Upper lobe of right lung (tissue), 1 donor: ENCODE results near the gene CCT8. TPM values are rescaled to one million over a fixed set of nuclear protein-coding genes. Genes with fewer than 3 reads are reported as not detected.

Experiments used
- ATAC-seq: fragments of 200-7000 bp; cut with Tn5 transposase; one replicate; pipeline ENCODE4 v1.9.1; 2020; ENCODE audit warnings: mild to moderate bottlenecking, moderate library complexity
- DNase-seq: peaks from one replicate; pipeline ENCODE4 v3.0.0-alpha.2; 2020
- H3K27ac ChIP-seq: fragments of 200-600 bp; one replicate; pipeline ENCODE4 v1.8.0; 2022
- H3K27me3 ChIP-seq: fragments of 200-600 bp; one replicate; pipeline ENCODE4 v1.8.0; 2022; ENCODE audit warnings: mild to moderate bottlenecking
- H3K36me3 ChIP-seq: fragments of 200-600 bp; one replicate; pipeline ENCODE4 v1.8.0; 2022
- H3K4me1 ChIP-seq: fragments of 200-600 bp; one replicate; pipeline ENCODE4 v1.8.0; 2022
- H3K4me3 ChIP-seq: fragments of 200-600 bp; one replicate; pipeline ENCODE4 v1.8.0; 2022; ENCODE audit warnings: mild to moderate bottlenecking
- H3K9me3 ChIP-seq: fragments of 200-600 bp; one replicate; pipeline ENCODE4 v1.8.0; 2022
- CTCF ChIP-seq: fragments of 200-600 bp; IDR thresholded peaks from one replicate; pipeline ENCODE4 v1.8.0; 2022; ENCODE audit warnings: antibody characterized with exemption
- intact Hi-C: fragments of 100-400 bp; cut with DNase I; formaldehyde crosslinking; loops from one replicate; pipeline ENCODE4 v1.11.0; 2022
- total RNA-seq: library from RNA; stranded (reverse); fragmentation: NEBNext Ultra II Directional; extraction: Animal tissue kit (Norgen Biotek cat#: 25700); gene quantifications from one replicate; pipeline ENCODE4 v1.2.1, GENCODE V29; 2021
- donor health status: DM: no; HTN: yes; CAD: no; lungs with severe emphysema.

CCT8 gene
- total RNA-seq, 1 donor from 2014 or later: 111 TPM

DNA sequence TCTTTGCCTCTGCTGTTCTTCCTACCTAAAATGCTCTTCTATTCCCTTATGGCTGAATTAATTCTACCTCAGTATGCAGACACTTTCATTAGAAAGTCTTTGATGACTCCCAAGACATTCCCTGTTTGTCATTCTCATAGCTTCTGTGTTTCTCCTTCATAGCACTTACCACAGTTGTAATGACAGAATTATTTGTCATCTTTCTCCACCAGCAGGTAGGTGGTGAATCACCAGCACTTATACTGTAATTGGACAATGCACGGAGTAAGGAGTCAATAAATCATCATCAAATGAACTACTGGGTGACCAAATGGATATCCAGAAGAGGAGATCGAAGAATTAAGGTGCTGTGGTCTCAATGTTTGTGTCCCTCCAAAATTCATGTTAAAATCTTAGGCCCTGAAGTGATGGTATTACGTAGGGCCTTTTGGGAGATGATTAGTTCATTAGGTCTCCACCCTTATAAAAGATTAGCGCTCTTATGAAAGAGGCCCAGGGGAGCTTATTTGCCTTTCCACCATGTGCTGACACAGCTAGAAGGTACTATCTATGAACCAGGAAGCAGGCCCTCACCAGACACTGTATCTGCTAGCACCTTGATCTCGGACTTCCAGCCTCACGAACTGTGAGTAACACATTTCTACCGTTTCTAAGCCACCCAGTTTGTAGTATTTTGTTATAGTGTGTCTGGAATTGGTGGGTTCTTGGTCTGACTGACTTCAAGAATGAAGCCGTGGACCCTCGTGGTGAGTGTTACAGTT lies 2.4 kb upstream of the CCT8 start:
- no peak overlapping the region for H3K4me3 ChIP-seq
- intact Hi-C loops: no loop called here
- DNase-seq (no peak), ATAC-seq (no peak)
- no peaks in the 10 kb centered on the region for H3K36me3 ChIP-seq
- no peaks in the 10 kb centered on the region for H3K9me3 ChIP-seq
- peak overlapping the region; percentile 92 for H3K27ac ChIP-seq
- no peak for TF ChIP-seq CTCF
- H3K27me3 ChIP-seq: no peaks in the 10 kb centered on the region
- peaks cover 29% of the 10 kb centered on the region for H3K4me1 ChIP-seq

- no peaks in the 10 kb centered on the region for H3K27me3 ChIP-seq
- TF ChIP-seq CTCF: no peak
- no peak overlapping the region for H3K27ac ChIP-seq
- peaks cover 25% of the 10 kb centered on the region for H3K4me1 ChIP-seq
- DNase-seq (no peak), ATAC-seq (no peak)
- H3K9me3 ChIP-seq: no peaks in the 10 kb centered on the region
- intact Hi-C loops: no loop called here
- H3K36me3 ChIP-seq: peaks cover 6% of the 10 kb centered on the region
- no peak overlapping the region for H3K4me3 ChIP-seq
These were observed 1.3 kb upstream of the CCT8 start for GRCh38 chr21:29074783-29075182.

DNA sequence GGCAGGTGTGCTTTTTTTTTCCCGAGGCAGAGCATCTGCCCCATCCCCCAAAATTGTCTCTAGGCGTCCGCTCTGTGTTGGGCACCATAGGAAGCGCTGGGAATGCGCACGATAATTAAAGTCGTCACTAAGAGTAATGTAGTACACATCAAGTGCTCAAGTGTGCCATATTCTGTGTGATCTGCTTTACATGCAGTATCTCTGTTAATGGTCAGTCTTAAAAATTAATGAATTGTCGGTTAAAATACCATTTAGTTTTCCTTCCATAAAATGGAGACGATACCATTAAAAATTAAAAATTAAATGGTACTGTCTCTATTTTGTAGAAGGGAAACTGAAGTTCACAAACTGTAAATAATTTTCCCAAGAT lies 544 bp upstream of the CCT8 start:
- Histone ChIP-seq H3K27ac (peak overlapping the region; percentile 94), H3K4me1 (peaks cover 25% of the 10 kb centered on the region), H3K9me3 (no peaks in the 10 kb centered on the region), H3K27me3 (no peaks in the 10 kb centered on the region), H3K4me3 (peak overlapping the region; percentile 80), H3K36me3 (peaks cover 14% of the 10 kb centered on the region)
- intact Hi-C loops: no loop called here
- DNase-seq: no peak
- ATAC-seq: peak; percentile 22
- no peak for TF ChIP-seq CTCF

DNA sequence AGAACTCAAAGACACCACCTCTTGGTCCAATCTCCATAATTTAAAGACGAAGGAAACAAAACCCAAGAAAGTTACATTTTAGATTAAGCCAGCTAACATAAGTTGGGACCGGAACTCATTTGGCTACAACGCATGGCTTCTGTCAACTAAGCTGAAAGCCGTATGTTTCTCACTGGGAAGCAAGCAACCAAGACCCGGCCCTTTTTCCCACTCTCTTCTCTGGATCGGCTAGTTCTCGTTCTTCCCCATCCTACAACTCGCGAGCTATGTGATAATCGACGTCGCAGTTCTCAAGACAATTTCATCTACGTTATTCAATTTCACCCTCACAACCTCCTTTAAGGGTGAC lies 601 bp downstream of the CCT8 start:
- ATAC-seq (no peak), DNase-seq (no peak)
- peak overlapping the region; percentile 80 for H3K4me3 ChIP-seq
- no peaks in the 10 kb centered on the region for H3K9me3 ChIP-seq
- peak overlapping the region; percentile 94 for H3K27ac ChIP-seq
- peaks cover 25% of the 10 kb centered on the region for H3K36me3 ChIP-seq
- H3K27me3 ChIP-seq: no peaks in the 10 kb centered on the region
- H3K4me1 ChIP-seq: peaks cover 25% of the 10 kb centered on the region
- no peak for TF ChIP-seq CTCF
- intact Hi-C loops: no loop called here

DNA sequence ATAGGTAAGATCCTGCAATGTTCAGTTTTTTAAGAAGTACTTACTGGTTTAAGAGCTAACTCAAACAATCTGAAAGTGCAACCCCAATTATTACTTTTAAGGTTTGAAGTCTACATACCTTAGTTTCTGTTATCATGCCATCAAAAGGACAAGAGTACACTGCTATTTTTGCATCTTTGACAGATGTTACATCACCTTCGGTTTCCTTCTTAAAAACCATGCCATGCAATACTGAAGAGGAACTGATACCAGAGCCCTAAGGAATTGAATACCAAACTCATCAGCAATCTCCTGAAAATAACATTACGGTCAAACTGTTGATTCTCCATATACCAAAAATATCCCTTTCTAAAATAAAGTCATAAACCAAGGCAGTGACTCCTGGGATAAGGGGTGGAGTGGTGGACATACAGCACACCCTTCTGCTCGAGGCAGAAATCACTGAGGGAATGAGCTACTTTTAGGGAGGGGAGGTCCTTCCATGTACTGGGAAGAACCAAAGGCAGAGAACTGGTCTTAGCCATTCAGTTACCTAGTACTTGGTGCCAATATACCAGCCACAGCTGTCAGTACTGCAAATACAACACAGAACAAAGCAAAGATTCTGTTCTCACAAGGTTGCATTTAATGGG lies 8.5 kb downstream of the CCT8 start:
- Histone ChIP-seq H3K27me3 (no peaks in the 10 kb centered on the region), H3K4me3 (no peak overlapping the region), H3K36me3 (peaks cover 100% of the 10 kb centered on the region), H3K27ac (no peak overlapping the region), H3K4me1 (no peaks in the 10 kb centered on the region), H3K9me3 (no peaks in the 10 kb centered on the region)
- no peak for TF ChIP-seq CTCF
- DNase-seq (no peak), ATAC-seq (peak; percentile 50)
- intact Hi-C loops: no loop called here
